ENCODE measurements around the gene MGAT5B. TPM values are rescaled to one million over a fixed set of nuclear protein-coding genes. Genes with fewer than 3 reads are reported as not detected.
A peak's percentile ranks its signal among the peaks of the same experiment; 100 is the strongest.

Gene MGAT5B
- total RNA-seq, 6 experiments from 2014 or later, result 0.16 TPM; not detected in 5

- WGBS (ENCODE audit: insufficient coverage, low coverage, low lambda C conversion rate, missing lambda C conversion rate), result 55% methylated on average over 3 of the region's 4 CpGs
- Histone ChIP-seq H3K27ac (no peak overlapping the region), H3K4me3 (no peak overlapping the region), H3K9me3 (no peaks in the 10 kb centered on the region), H3K27me3 (peaks cover 0 to 12% of the 10 kb centered on the region in 2 donors), H3K36me3 (no peaks in the 10 kb centered on the region), H3K4me1 (no peaks in the 10 kb centered on the region)
- TF ChIP-seq CTCF (IDR thresholded peaks at IDR 0.05) (no peak), POLR2A (IDR thresholded peaks at IDR 0.05) (no peak)
- DNase-seq (no peak), ATAC-seq (no peak)
- intact Hi-C loops (cut with DNase I), result no loop called here
These were observed 97.8 kb downstream of the MGAT5B start for GRCh38 chr17:76966016-76966415.

- no peaks in the 10 kb centered on the region for H3K9me3 ChIP-seq
- ATAC-seq (no peak), DNase-seq (no peak)
- intact Hi-C loops (cut with DNase I), result no loop called here
- H3K36me3 ChIP-seq, result no peaks in the 10 kb centered on the region
- no peak overlapping the region for H3K4me3 ChIP-seq
- H3K4me1 ChIP-seq, result no peaks in the 10 kb centered on the region
- H3K27ac ChIP-seq, result no peak overlapping the region
- 45% methylated on average over 6 of the region's 9 CpGs for WGBS (ENCODE audit: insufficient coverage, low coverage, low lambda C conversion rate, missing lambda C conversion rate)
- peaks cover 0 to 12% of the 10 kb centered on the region in 2 donors for H3K27me3 ChIP-seq
- TF ChIP-seq CTCF (IDR thresholded peaks at IDR 0.05) (no peak), POLR2A (IDR thresholded peaks at IDR 0.05) (no peak)
These were observed 98.4 kb downstream of the MGAT5B start for GRCh38 chr17:76966486-76967181.

GRCh38 chr17:76967762-76968161, 99.6 kb downstream of the MGAT5B start:
- Histone ChIP-seq H3K36me3 (no peaks in the 10 kb centered on the region), H3K4me1 (no peaks in the 10 kb centered on the region), H3K4me3 (no peak overlapping the region), H3K27me3 (peaks cover 0 to 12% of the 10 kb centered on the region in 2 donors), H3K27ac (no peak overlapping the region), H3K9me3 (no peaks in the 10 kb centered on the region)
- TF ChIP-seq POLR2A (IDR thresholded peaks at IDR 0.05) (no peak), CTCF (IDR thresholded peaks at IDR 0.05) (no peak)
- ATAC-seq (no peak), DNase-seq (no peak)
- intact Hi-C loops (cut with DNase I), result no loop called here
- WGBS (ENCODE audit: insufficient coverage, low coverage, low lambda C conversion rate, missing lambda C conversion rate), result 80% methylated on average over 2 of the region's 4 CpGs

GRCh38 chr17:76968707-76969597, 100.7 kb downstream of the MGAT5B start:
- Histone ChIP-seq H3K9me3 (no peaks in the 10 kb centered on the region), H3K4me3 (no peak overlapping the region), H3K36me3 (no peaks in the 10 kb centered on the region), H3K4me1 (no peaks in the 10 kb centered on the region), H3K27me3 (peaks cover 0 to 12% of the 10 kb centered on the region in 2 donors), H3K27ac (no peak overlapping the region)
- no peak for TF ChIP-seq POLR2A (IDR thresholded peaks at IDR 0.05)
- no peak for TF ChIP-seq CTCF (IDR thresholded peaks at IDR 0.05)
- intact Hi-C loops (cut with DNase I), result no loop called here
- ATAC-seq, result peak in 2 of 4 donors; percentile 11 to 13
- WGBS (ENCODE audit: insufficient coverage, low coverage, low lambda C conversion rate, missing lambda C conversion rate), result 2% methylated on average over 20 of the region's 45 CpGs
- no peak for DNase-seq
